Right lobe of liver (tissue), 4 donors: ENCODE measurements around the gene RALY.

Experiments used
- POLR2A ChIP-seq: fragments of 450-650 bp; IDR thresholded peaks from one replicate; pipeline ENCODE4 v1.6.1; 2017; ENCODE audit warnings: antibody characterized with exemption, mild to moderate bottlenecking
- TF ChIP-seq, protein P1 (sequence below), 4 donors: fragments of 200-600 bp in 3 of 4; fragments of 450-650 bp in 1 of 4; IDR thresholded peaks; one replicate each; pipeline versions ENCODE4 v1.5.1 to v1.8.0; 2016 to 2022; ENCODE audit warnings: antibody characterized with exemption in 4 of 4, mild to moderate bottlenecking in 2 of 4
- donor health status: DM: no; HTN: no; CAD: no.
- donor health status: DM: no; HTN: no; CAD: no.
- donor health status: DM: no; HTN: yes; CAD: no.

DNA sequence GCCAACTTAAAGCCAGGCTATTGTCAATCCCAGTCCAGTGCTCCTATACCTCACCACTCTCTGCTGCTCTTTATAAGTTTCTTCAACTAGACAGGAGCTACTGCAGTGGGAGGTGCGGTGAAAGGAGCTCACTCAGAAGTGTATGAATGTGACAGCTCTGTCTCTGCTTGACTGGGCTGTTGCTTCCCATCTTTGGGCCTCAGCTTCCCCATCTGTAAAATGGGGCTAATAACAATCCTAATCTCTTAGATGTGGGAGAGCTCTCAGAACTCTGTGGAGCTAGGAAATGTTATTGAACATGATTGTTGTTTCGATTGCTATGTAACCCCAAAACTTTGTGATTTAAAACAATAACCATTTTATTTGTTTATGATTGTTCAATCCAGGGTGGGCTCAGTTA, 8.4 kb upstream of the RALY start:
- TF ChIP-seq, protein P1, sequence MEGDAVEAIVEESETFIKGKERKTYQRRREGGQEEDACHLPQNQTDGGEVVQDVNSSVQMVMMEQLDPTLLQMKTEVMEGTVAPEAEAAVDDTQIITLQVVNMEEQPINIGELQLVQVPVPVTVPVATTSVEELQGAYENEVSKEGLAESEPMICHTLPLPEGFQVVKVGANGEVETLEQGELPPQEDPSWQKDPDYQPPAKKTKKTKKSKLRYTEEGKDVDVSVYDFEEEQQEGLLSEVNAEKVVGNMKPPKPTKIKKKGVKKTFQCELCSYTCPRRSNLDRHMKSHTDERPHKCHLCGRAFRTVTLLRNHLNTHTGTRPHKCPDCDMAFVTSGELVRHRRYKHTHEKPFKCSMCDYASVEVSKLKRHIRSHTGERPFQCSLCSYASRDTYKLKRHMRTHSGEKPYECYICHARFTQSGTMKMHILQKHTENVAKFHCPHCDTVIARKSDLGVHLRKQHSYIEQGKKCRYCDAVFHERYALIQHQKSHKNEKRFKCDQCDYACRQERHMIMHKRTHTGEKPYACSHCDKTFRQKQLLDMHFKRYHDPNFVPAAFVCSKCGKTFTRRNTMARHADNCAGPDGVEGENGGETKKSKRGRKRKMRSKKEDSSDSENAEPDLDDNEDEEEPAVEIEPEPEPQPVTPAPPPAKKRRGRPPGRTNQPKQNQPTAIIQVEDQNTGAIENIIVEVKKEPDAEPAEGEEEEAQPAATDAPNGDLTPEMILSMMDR (IDR thresholded peaks at IDR 0.05): no peak
- TF ChIP-seq POLR2A: no peak
